ENCODE results near the gene LIPC.

DNA sequence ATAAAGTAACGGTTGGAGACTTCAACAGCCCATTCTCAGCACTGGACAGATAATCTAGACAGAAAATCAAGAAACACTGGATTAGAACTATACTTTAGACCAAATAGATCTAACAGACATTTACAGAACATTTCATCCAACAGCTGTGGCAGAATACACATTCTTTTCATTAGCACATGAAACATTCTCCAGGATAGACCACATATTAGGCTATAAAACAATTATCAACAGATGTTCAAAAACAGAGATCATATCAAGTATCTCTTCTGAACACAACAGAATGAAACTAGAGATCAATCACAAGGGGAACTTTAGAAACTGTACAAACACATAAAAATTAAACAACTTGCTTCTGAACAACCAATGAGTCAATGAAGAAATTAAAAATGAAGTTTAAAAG, 184.4 kb downstream of the LIPC start:
- TF ChIP-seq GATA2 (IDR thresholded peaks at IDR 0.05; ENCODE audit: low read depth, low read length) (no peak), GATA3 (IDR thresholded peaks at IDR 0.05; ENCODE audit: low read depth, low read length) (no peak)
